ENCODE data around the gene PODXL2.

DNA sequence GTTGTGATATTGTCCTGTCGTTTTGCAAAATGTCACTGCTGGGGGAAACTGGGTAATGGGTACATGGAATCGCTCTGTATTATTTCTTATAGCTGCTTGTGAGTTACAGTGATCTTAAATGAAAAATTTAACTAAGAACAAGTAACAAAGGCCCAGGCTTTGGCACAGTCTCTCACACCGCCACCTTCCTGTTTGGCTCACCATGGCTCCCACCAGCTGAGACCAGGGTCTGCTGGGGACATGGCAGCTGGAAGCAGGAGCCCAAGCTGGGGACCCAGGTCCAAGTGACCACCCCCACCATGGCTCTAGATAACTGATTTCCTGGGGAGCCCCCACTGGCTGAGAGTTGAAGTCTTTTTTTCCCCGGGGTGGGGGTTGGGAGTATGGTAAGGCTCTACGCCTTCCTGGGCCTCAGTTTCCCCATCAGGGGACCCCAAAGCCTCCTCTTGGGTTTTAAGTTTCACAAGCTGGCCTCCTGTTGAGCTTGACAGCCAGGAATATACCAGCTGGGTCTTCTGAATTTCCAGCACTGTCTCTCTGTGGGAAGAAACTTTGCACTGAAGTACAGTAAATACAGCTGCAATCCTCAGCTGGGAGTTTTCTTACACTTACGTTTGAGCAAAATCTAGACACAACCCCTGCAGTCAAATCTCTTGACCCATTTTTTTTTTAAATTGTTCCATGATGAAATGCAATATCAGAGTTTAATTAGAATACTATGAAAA is 69.9 kb downstream of the PODXL2 start:
- TF ChIP-seq, protein P1, sequence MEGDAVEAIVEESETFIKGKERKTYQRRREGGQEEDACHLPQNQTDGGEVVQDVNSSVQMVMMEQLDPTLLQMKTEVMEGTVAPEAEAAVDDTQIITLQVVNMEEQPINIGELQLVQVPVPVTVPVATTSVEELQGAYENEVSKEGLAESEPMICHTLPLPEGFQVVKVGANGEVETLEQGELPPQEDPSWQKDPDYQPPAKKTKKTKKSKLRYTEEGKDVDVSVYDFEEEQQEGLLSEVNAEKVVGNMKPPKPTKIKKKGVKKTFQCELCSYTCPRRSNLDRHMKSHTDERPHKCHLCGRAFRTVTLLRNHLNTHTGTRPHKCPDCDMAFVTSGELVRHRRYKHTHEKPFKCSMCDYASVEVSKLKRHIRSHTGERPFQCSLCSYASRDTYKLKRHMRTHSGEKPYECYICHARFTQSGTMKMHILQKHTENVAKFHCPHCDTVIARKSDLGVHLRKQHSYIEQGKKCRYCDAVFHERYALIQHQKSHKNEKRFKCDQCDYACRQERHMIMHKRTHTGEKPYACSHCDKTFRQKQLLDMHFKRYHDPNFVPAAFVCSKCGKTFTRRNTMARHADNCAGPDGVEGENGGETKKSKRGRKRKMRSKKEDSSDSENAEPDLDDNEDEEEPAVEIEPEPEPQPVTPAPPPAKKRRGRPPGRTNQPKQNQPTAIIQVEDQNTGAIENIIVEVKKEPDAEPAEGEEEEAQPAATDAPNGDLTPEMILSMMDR (conservative IDR thresholded peaks at IDR 0.05; ENCODE audit: low read depth, low read length) = no peak
- TF ChIP-seq EZH2 (IDR thresholded peaks at IDR 0.05; ENCODE audit: borderline replicate concordance, low read depth, low read length, poor library complexity, severe bottlenecking) = no peak

All from A673 (cell line).